HG02981 (cell line): ENCODE data around the gene MVB12B.

Experiments used
- ATAC-seq: cut with Tn5 transposase; IDR thresholded peaks from one replicate; pipeline ENCODE4 v1.9.1; 2021; ENCODE audit warnings: mild to moderate bottlenecking, moderate library complexity; ENCODE audit not compliant: unreplicated experiment

MVB12B gene

DNA sequence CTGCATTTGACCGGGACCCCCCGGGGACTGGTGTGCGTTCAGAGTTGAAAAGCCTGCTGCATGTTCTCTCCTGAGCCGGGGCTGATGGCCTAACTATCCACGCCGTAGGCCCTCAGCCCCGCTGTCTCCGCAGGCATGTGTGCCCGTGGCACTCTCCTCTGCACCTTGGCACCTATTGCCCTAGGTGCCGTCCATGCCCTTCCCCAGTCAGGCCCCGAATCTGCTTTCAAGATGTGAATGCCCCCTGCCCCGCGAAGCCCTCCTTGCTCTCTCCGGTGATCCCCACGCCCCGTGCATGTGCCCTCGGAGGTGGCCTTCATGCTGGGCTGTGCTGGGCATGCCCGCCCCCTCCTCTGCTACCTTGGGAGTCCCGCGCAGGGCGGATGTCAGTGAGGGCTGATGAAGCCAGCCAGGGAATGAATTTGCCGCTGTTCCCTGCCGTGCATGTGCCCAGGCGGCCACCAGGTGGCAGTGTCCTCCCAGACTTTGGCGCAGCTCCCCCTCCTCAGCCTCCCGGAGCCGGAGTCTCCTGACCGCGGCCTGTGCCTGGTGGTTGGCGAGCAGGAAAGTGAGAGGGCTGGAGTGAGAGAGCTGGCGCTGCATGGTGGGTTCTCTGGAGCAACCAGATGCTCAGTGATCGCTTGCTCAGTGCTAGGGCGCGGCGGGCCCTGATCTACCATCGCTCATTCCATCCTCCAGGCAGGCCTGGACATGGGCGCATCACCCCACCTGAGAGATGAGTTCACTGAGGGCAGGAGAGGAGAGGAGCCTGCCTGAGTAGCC, 174.2 kb downstream of the MVB12B start:
- ATAC-seq: no peak

DNA sequence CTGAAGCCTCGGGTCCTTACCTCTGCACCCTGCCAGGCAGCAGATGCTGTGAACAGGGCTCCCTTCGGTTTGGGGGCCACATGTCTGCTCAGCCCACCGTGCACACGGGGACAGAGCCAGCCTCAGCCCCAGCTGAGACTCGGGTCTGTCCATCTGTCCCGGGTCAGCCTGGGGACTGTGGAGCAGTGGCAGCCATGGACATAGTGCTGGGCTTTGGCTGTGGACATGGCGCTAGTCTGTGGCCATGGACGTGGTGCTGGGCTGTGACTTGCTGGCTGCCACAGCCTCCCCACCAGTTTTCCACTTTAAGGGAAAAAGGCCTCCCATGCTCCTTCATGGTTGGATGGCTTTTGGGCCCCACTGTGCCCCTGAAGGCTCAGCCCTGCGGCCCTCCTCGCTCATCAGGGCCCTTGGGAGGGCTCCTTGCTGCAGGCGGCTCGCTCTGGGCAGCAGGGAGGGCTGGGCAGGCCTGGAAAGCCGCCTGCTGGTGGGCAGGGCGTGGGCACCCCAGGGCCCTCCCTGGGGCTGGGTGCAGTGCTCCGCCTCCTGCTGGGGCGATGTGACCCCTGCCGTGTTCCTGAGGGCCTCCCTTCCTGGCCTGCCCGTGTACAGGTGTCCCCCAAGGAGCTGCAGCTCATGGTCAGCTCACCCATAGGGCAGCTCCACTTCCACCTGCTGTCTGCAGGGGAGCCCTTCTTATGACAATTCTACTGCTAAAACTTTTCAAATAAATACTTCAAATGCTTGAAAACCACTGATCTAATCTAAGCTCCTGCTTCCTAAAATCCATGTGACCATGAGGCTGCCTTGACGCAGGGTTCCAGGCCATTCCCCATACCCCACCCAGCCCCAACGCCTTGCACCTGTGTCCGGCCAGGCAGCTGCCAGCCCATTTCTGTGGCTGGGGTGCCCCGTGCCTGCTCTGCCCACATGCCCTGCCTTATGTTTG, 175.0 kb downstream of the MVB12B start:
- no peak for ATAC-seq

DNA sequence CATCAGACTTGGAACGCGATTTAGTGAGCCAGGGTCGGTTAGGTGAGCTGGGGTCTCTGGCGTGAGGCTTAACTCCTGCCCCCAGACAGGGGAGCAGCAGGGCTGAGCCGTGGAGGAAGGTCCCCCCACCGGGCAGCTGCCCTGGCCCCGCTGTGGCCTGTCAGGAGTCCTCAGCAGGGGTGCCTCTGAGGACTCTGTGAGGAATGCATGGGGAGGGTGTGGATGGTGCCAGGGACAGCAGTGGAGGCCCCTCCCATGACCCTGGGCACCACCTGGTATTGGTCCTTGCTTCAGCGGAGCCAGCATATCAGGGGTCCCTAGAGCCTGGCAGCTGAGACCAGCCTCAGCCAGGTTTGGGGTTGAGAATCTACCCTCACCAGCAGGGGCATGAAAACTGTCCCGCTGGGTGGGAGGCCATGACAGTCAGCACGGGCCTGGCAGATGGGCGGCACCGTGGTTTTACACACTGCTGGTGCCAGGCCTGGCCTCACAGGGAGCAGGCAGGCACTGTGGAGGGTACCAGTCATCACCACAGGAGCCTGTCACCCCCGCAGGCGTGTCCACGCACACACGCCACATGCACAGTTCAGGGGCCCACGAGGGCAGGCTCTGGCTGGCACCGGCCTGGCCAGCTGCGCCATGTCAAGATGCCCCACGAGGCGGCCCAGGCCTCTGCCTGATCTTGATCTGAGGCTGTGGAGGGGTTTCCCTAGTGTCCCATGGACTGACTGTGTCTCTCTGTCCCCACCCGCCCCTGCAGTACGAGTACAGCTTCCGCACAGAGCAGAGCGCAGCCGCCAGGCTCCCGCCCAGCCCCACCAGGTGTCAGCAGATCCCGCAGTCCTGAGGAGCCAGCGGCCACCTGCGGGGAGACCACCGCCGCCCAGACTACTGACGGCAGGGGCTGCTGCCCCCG, 176.0 kb downstream of the MVB12B start:
- ATAC-seq: no peak

DNA sequence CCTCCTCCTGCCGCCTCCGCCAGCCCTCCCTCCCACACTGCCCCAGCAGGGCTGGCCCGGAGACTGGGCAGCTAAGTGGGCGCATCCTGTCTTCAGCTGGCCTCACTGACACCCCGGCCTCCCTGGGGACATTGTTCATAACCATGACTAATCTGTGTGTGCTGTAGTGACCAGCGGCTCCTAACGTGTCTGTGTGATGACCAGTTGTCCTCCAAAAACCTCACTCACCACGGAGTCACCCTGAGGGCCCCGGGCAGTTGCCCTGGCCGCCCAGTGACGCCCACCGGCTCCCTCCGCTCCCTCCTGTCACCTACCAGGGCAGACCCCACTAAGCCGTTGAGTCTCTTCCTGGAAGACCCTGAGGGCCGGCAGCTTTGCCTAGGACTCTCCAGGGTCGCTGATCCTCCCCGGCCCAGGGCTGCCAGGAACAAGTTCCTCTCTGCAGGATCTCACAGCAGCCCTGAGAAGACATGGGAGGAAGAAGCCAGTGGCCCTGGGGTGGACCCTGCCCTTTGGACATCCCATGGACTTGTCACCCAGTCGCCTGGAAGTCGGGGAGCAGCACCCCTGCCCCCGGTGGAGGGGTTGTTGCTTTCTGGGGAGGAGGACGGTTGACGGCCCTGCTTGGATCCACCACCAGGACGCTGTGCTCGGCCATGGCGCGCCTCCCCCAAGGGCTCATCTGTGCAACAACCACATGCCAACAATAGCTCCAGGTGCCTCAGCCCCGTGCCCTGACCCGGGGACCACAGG, 176.9 kb downstream of the MVB12B start:
- no peak for ATAC-seq

DNA sequence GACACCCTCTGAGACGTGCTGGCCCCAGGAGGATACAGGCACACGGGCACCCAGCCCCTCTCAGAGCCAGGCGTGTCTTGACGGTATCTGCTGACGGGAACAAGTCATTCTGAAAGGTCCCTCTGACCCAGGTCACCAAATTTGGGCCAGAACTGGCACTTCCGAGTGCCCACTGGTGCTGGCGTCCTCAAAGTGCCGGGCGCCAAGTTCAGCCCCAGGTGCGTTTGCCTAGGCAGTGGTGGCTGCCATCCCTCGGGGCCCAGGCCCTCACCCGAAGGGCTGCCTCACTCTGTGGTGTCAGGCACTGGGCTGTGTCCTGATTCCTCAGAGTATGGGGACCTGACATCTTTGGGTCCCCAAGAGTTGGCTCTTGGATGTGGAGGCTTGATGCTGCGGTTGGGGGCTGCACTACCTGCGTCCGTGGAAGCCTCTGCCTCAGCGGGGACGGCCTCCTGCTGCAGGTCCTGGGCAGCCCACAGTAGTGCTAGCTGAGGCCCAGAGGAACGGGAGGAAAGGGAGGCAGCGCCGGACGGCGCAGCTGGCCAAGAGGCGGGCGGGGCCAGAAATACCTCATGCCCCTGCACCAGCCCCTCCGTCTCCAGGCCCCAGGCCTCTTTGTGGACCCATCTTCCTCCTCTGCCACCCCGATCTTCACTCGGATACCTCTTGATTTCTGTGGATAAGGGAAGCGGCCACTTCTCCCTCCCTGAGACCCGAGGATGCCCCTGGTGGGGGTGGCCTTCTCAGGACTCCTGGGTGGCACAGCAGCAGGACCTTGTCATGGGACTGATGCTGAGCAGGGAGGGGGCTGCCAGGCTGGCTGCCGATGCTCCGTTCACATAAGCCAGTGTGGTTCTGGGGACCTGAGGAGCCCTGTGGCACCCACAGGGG, 177.7 kb downstream of the MVB12B start:
- no peak for ATAC-seq

DNA sequence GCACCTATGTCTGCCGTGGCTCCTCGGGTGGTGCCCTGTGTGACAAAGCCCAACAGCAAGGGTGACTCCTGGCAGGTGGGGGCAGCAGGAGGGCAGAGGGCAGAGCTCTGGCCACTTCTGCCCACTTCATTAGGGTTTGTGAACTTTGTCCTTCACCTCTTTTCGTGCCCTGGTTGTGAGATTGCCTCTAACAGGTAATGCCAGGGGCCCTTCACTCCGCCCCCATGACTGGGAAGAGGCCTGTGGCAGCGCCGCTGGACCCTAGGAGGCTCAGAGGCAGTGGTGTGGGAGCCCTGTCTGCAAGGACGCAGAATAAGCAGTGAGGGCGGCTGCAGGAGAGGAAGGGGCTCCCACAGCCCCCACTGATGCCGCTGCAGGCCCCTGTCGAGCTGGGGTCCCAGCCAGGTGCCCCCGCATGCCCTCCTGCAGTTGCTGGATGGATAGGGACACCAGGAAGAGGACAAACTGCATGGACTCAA, 178.4 kb downstream of the MVB12B start:
- ATAC-seq: no peak

DNA sequence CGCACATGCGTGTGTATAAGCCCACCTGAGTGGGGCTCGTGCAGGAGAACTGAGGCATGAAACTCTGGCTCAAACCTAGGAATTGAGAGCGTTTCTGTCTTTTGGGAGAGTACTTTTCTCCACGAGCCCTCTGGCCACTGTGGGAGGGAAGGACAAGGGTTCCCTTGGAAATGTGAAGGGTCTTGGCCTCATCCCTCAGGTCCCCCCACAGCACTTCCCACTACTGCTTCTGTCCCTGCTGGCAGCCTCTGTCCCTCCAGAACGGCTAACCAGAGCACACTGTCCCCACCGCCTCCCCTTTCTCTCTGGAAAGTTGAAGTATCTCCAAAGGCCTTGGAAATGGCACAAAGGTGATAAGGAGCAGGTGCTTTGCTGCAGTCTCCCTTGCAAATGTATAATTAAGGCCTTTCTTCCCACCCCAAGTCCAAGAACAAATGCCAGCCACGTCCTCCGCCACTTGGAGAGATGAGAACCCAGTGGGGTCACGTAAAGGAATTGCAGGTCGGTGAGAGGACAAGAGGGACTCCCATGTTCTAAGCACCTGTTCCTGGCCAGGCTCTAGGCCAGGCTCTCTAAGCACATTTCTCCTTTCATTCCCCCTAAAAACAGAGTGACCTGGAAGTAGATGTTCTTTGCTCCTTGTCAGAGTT, 179.2 kb downstream of the MVB12B start:
- no peak for ATAC-seq

DNA sequence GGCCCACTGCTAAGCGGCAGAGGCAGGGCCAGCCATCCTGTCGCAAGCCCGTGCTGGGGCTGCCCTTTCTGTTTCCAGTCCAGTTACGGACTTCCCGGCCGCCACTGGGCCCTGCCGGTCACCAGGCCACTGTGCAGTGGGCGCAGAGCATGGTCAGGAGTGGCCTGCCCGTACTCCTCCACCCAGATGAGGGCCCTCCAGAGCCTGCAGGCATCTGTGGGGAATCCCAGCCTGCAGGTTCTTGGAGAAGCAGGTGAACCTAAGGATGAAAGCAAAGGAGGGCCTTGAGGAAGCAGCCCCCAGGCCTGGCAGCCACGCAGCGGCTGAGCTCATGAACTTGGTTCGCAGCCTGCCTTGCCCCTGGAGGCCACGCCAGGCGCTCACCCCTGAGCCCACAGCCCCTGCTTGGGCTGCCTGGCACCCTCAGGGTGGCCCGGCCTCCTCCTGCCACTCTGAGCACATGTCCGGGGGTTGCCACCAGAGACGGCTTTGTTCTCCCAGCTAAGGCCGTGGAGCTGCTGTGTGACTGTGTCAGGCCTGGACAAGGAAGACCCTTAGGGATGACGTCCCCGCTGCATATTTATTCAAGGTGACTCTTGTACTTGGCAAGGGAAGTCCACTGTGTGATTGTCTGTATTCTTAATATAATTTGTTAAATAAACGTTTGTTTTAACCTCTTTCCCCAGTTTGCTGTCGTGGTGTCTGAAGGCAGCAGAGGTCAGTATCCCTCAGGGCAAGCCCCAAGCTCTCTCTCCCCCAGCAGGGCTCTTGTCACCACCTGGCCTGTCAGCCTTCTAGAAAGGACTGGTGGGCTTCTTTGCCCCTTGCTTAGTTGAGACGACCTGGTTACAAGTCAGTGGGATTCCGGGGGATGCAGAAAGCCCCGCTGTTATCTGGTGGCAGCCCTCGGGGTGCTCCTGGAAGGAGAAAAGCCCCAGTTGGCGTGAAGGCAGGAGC, 180.0 kb downstream of the MVB12B start:
- ATAC-seq: no peak

DNA sequence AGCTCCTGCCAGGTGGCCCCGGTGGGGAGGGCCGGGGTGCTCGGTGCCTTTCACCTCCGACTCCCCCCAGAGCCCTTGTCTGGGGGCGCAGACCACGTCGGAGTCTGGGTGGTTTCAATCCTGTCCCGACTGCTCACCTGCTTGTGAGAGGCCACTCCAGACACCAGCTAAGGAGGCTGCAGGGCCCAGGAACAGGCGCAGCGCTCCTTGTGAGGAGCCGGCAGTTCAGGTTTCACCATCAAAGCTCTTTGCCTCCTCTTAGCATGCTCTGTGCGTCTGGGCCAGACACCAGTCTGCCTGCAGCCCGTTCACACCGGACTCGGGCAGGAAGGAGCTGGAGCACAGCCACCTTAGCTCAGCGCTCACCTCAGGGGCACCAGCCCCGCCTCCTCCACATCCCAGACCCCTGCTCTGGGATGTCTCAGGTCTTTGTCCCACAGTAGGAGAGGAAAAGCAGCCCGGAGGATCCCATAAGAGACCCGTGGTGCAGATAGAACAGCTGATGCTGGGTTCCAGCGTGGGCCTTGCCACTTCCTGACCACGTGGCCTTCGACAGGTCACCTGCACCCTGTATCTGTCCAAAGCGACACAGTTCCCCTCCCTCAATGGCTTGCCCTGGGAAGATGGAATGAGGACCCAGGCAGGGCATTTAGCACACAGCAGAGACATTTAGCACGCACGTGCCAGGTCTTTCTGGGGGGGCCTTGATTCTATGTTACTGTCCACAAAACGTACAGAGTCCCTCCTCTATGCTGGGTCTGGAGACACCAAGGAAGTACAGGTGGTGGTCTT, 180.9 kb downstream of the MVB12B start:
- ATAC-seq: no peak

DNA sequence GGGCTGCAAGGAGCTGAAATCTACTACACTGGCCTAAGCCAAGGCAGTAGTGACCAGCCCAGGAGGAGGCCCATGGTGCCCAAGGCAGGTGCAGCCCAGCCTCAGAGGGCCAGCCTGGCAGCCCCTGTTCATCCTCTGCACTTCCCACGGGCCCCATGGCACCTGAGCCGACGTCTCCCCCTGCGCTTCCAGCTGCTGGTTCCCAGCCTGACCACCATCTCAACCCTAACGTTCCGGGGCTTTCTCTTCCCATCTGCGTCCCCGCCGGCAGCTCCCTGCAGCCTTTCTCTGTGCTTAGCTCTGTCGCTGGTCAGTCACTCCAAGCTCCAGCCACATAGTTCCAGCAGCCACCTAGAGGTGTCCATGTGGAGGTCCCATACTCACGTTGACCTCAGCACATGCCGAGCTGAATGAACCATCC, 181.6 kb downstream of the MVB12B start:
- no peak for ATAC-seq

DNA sequence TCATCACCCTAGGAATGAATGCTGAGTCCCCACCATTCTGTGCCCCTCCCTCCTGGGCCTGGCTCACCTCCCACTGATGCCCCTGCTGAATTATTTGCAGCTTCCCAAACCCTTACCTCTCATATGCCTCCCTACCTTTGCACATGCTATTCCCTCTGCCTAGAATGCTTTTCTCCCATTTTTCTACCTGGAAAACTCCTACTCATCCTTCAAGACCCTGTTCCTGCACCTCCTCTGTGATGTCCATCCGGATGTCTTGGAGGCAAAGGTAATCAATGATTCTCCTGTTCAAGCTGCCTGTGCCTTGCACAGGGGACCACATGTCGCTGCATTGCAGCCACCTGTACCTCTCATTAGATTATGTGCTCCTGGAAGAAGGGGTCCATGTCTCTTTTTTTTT, 182.3 kb downstream of the MVB12B start:
- no peak for ATAC-seq

DNA sequence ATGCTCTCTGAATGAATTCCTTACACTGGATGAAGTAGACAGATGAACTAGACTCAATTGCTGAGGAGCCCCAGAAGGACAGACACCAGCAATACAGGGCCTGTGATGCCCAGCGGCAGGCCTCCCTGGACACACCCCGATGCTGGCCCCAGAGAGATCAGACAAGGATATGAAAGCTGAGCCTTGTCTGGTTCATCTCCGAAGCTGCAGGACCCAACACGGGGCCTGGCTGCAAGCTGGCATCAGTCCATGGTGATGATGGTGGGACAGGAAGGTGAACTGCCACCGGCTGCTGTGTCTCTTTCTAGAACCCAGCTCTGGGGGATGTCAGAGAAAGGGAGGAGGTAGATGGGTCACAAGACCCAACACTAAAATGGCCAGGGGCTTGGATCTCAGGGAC, 183.1 kb downstream of the MVB12B start:
- ATAC-seq: no peak

DNA sequence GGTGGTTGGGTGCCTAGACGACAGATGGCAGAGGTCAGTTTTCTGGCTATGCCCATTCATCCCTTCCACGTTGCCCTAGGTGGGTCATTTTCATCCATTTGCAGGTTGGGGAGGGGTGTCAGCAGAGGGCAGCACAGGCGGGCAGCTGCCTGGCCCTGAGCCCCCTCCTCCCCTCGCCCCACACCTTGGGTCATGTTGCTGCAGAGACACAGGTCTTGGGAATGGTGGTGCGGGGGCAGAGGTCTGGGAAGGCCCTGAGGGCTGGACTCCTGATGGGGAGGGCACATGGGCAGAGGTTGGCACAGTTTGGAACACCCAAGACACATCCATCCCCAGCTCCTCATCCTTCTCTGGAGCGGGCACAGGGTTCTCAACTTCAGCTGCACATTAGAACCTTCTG, 183.9 kb downstream of the MVB12B start:
- no peak for ATAC-seq

DNA sequence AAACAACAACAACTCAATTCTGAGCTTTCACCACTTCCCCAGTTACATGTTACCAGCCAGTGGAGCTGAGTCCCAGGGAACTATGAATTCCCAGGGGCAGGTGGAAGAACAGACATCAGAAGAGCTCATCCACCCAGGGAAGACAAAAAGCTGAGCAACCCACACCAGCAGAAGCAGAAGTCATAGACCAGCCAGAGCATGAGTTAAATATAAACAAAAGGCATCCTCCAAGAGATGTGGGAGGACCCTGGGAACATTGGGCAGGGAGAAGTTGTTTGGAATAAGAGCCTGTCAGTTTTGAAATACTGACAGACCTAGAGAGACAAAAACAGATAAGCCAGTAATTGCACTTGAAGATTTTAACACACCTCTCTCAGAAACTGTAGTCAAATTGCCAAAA, 184.8 kb downstream of the MVB12B start:
- ATAC-seq: no peak

DNA sequence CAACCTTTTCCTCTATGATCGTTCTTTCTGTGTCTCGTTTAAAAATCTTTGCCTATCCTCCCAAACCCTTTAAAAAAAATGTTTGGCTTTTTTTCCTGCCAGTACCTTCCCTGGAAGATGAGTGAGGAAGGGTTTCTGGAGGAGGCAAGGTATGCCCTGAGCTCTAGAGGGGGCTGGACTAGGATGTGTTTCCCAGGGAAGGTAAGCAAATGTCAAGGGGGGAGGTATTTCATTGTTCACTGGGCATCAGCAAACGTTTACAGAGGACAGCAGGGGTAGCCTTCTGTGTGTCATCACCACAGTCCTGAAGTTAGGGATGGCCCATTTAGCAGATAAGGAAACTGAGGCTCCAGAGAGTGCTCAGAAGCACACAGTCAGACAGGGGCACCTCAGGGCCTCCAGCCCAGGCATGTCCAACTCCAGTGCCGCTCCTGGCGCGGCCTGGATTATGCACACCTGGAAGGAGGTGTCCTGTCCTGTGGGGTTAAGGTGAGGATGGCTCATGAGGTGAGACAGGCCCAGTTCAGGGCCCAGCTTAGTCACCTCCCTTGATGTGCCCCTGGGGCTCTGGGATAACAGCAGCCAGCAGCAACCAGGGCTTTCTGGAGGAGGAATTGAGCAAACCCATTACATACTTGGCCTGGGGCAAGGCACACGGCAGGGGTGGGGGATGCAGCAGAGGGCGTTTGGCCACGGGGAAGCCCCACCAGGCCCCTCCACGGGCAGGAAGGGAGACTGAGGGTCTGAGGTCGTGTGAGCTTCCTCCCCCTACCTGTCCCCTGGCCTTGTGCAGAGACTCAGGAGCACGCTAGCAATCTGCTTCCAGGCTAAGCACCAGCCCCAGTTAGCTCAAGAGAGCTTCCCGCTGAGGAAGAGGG, 186.8 kb downstream of the MVB12B start:
- no peak for ATAC-seq
